SK-N-SH treated with all-trans-retinoic acid at 6 μM for 48 hours (cell line): ENCODE results near the gene KLF13.

Experiments
- ARNTL ChIP-seq: fragments of 450-650 bp; formaldehyde crosslinking; IDR thresholded peaks from 2 replicates; pipeline ENCODE4 v1.5.0; 2020; ENCODE audit warnings: low read depth, mild to moderate bottlenecking, moderate library complexity, borderline replicate concordance
- PATZ1 ChIP-seq: fragments of 250-450 bp; sonication (Bioruptor Pico); IDR thresholded peaks from 2 replicates; pipeline ENCODE4 v1.8.0; 2020; ENCODE audit warnings: mild to moderate bottlenecking, moderate library complexity, borderline replicate concordance
- ZNF70 ChIP-seq: fragments of 450-650 bp; formaldehyde crosslinking; IDR thresholded peaks from 2 replicates; pipeline ENCODE4 v1.5.0; 2020; ENCODE audit warnings: mild to moderate bottlenecking, moderate library complexity

DNA sequence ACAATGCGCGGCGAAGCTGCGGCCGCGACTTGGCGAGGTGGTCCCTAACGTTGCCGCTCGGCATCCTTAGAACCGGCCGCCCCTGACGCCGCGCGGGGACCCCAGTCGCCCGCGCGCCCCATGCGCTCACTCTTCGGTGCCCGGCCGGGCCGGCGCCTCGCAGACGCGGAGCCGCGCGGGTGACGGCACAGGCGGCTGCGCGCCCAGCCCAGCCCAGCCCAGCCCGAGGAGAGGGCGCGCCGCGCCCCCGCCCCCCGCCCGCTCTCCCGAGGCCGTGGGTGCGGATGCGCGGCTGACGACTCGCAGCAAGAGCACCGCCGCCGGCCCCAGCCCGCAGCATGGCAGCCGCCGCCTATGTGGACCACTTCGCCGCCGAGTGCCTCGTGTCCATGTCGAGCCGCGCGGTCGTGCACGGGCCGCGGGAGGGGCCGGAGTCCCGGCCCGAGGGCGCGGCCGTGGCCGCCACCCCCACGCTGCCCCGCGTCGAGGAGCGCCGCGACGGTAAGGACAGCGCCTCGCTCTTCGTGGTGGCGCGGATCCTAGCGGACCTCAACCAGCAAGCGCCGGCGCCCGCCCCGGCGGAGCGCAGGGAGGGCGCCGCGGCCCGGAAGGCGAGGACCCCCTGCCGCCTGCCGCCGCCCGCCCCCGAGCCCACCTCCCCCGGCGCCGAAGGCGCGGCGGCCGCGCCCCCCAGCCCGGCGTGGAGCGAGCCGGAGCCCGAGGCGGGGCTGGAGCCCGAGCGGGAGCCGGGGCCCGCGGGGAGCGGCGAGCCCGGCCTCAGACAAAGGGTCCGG, 437 bp downstream of the KLF13 start:
- TF ChIP-seq PATZ1 (CRISPR knock-in tag) = no peak
- no peak for TF ChIP-seq ARNTL (CRISPR knock-in tag)
- TF ChIP-seq ZNF70 = no peak
